GM21723 (cell line): ENCODE measurements around the gene ZP4.
"Not testable (repeated sequence)": the region's sequence is repeated elsewhere in the genome, so short reads cannot be mapped to it uniquely, and the experiment has no call there.

Experiments
- ATAC-seq: cut with Tn5 transposase; IDR thresholded peaks from one replicate; pipeline ENCODE4 v1.9.1; 2021; ENCODE audit warnings: mild to moderate bottlenecking, moderate library complexity; ENCODE audit not compliant: unreplicated experiment

The ZP4 gene

GRCh38 chr1:237878406-237878805 lies 12.3 kb downstream of the ZP4 start:
- no peak for ATAC-seq

DNA sequence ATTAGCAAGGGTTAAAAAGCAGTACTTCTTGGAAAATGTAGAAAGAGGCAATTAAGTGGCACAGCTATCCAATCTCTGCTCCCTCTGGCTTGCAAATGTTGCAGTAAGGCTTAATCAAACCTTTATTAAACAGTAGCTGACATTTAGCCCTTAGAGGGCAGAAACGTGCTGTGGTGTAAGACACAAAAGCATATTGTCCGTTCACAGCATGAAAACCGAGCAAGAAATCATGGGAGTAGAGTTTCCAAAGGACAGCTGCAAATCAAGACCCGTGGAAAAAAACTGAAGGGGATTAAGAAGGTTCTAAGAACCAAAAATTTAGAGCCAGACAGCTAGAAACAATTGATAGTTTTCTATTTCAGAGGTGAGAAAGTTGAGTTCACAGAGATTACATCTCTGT lies 13.1 kb downstream of the ZP4 start:
- no peak for ATAC-seq

GRCh38 chr1:237875291-237875690 lies 15.4 kb downstream of the ZP4 start:
- no peak for ATAC-seq

GRCh38 chr1:237873487-237874211 lies 17.1 kb downstream of the ZP4 start:
- ATAC-seq: no peak

GRCh38 chr1:237868817-237869600 lies 21.7 kb downstream of the ZP4 start:
- ATAC-seq: no peak

- no peak for ATAC-seq
These were observed 23.3 kb downstream of the ZP4 start for GRCh38 chr1:237867380-237867888.

GRCh38 chr1:237864338-237865244 lies 26.1 kb downstream of the ZP4 start:
- peak; percentile 78 for ATAC-seq

DNA sequence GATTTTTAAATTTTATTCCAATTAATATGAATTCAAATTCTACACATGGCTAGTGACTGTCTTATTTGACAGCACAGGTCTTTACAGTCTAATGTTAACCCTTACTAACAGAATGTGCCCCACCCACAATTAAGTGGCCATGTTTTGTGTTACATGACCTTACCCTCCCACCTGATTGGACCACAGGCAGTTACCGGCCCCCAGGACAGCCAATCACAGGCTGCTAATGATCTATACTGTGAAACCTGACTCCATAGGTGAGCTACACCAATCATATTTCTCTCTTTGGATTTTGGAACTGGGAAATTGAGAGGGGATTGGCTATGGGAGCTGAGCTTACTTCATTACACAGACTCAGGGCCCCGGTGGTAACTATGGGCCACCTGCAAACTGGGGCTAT lies 27.5 kb downstream of the ZP4 start:
- ATAC-seq: no peak

GRCh38 chr1:237861944-237862343 lies 28.8 kb downstream of the ZP4 start:
- no peak for ATAC-seq

DNA sequence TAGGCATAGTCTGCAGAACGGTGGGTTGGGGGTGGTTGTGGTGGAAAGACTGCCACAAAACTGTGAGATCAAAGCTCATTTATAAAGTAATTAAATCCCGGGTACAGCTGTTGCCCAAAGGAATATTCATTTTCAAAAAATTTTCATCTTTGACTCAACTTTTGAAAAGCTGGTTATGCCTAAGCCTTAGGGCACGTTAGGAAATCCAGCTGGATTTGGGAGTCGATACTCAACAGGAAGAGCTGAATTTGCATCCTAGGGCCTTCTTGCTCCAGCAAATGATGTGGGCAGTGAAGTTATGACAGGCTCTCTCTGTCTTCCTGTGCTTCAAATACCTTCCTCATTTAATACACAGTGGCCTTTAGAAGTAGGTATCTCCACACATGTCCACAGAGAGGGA lies 31.7 kb downstream of the ZP4 start:
- ATAC-seq: no peak

DNA sequence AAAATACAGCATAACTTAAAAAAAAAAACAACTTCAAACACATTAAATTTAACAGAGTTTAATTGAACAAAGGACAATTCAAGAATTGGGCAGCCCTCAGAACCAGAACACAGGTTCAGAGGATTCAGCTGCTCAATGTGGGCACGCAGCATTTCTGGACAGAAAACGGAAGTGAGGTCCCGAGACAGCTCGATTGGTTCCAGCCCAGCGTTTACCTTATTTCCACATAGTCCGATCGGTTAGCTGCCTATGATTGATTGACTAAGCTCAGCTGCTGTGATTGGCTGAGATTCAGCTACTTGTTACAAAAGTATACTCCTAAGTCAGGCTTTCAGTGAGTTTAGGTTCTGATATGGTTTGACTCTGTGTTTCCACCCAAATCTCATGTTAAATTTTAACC lies 33.3 kb downstream of the ZP4 start:
- ATAC-seq: no peak

GRCh38 chr1:237852342-237852741 lies 38.4 kb downstream of the ZP4 start:
- no peak for ATAC-seq

GRCh38 chr1:237851210-237851845 lies 39.4 kb downstream of the ZP4 start:
- no peak for ATAC-seq

DNA sequence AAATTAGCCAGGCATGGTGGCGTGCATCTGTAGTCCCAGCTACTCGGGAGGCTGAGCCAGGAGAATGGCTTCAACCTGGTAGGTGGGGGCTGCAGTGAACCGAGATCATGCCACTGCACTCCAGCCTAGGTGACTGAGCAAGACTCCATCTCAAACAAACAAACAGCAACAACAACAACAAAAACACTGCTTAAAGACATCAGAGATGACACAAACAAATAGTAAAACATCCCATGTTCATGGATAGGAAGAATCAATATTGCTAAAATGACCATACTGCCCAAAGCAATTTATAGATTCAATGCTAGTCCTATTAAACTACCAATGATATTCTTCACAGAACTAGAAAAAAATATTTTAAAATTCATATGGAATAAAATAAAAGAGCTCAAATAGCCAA lies 47.2 kb downstream of the ZP4 start:
- not testable (repeated sequence) for ATAC-seq

- ATAC-seq: no peak
These were observed 49.2 kb downstream of the ZP4 start for GRCh38 chr1:237841485-237841884.

GRCh38 chr1:237838904-237839534 lies 51.7 kb downstream of the ZP4 start:
- no peak for ATAC-seq

- no peak for ATAC-seq
These were observed 52.4 kb downstream of the ZP4 start for GRCh38 chr1:237838320-237838719.

GRCh38 chr1:237834461-237834860 lies 56.3 kb downstream of the ZP4 start:
- ATAC-seq: no peak

DNA sequence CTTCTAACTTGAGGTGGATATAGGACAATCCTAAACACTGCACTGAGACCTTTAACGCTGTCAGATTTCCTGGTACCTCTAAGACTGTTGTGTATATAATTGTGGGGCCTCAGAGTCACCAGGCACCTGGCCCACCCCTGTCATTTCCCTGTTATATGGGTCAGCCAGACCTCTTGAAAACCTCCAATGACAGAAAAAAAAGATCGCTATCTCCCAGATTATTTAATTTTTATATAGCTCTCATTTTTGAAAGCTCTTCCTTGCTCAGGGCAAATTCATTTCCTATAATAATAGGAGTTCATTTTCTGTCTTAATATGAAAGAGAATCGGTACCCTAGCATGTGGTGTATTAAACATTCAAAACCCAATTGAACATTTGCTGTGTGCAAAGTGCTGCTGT lies 56.7 kb downstream of the ZP4 start:
- no peak for ATAC-seq

DNA sequence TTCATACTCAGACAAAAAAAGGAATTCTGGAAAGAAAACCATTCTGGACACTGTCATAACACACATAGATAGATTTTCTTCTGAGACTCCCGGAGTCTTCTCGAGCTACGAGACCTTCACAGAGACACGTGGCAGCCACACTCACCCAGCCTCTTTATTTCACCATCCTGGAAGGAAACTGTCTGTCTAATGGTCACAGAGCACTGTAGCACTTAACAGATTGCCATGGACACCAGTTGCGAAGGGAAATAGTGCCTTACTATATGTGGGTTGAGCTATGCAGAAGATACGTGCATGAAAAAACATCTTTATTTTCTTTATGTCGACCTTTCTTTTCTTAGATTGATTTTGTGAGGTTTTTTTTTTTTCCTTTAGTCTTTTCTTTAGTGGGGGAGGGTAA lies 57.9 kb downstream of the ZP4 start:
- no peak for ATAC-seq
